ENCODE data around the gene PTPRG. TPM values are rescaled to one million over a fixed set of nuclear protein-coding genes. Genes with fewer than 3 reads are reported as not detected.

PTPRG gene
- polyA plus RNA-seq, 1 donor (not counting 4 experiments of a cell fraction or from before 2014, with no cell fraction given), result 12.1 TPM

- dilution Hi-C loops (cut with MboI; ENCODE audit: extremely low pct_ligation_motif_present, low sequenced_read_pairs), result no loop called here
- Histone ChIP-seq H4K20me1 (ENCODE audit: control insufficient read depth, extremely low read depth, insufficient read depth, low read length) (no peaks in the 10 kb centered on the region), H3K27ac (ENCODE audit: control insufficient read depth, insufficient read depth, low read length) (peak overlapping the region; percentile 47)
Measured at GRCh38 chr3:61687206-61687605, 125.8 kb downstream of the PTPRG start.

GRCh38 chr3:61687663-61688306, 126.4 kb downstream of the PTPRG start:
- no peak for TF ChIP-seq CTCF (optimal IDR thresholded peaks at IDR 0.05 in 1 of 3, IDR thresholded peaks at IDR 0.05 in 1 of 3, conservative IDR thresholded peaks at IDR 0.05 in 1 of 3; ENCODE audit: extremely low read depth in 1 of 3, insufficient read depth in 2 of 3, low read length in 3 of 3)
- TF ChIP-seq EZH2 (IDR thresholded peaks at IDR 0.05; ENCODE audit: low read length), result no peak
- DNase-seq (ENCODE audit: low read depth, low spot score) (no peak), FAIRE-seq (peak; percentile 44)
- Histone ChIP-seq H3K9me1 (ENCODE audit: control insufficient read depth, extremely low read depth, insufficient read depth, low read length) (no peaks in the 10 kb centered on the region), H2AFZ (ENCODE audit: control insufficient read depth, low read length) (no peak overlapping the region), H3K4me1 (ENCODE audit: control insufficient read depth, extremely low read depth, insufficient read depth, low read length) (peaks cover 31% of the 10 kb centered on the region), H3K27ac (ENCODE audit: control insufficient read depth, insufficient read depth, low read length) (no peak overlapping the region), H3K4me2 (ENCODE audit: control insufficient read depth, extremely low read depth, insufficient read depth, low read depth, low read length) (no peak overlapping the region), H3K9me3 (ENCODE audit: control insufficient read depth, low read depth, low read length) (no peaks in the 10 kb centered on the region), H3K79me2 (ENCODE audit: control insufficient read depth, insufficient read depth, low read length) (peaks cover 15% of the 10 kb centered on the region), H3K36me3 (ENCODE audit: control insufficient read depth in 2 of 2, extremely low read depth in 1 of 2, insufficient read depth in 2 of 2, low read length in 2 of 2) (no peaks in the 10 kb centered on the region), H4K20me1 (ENCODE audit: control insufficient read depth, extremely low read depth, insufficient read depth, low read length) (no peaks in the 10 kb centered on the region), H3K9ac (ENCODE audit: control insufficient read depth, extremely low read depth, insufficient read depth, low read length) (no peak overlapping the region), H3K27me3 (ENCODE audit: control insufficient read depth, extremely low read depth, insufficient read depth, low read length) (no peaks in the 10 kb centered on the region), H3K4me3 (ENCODE audit: control insufficient read depth in 2 of 3, extremely low read depth in 1 of 3, insufficient read depth in 2 of 3, low read depth in 1 of 3, low read length in 3 of 3) (no peak overlapping the region)
- dilution Hi-C loops (cut with MboI; ENCODE audit: extremely low pct_ligation_motif_present, low sequenced_read_pairs), result no loop called here

More at GRCh38 chr3:61687206-61687605, 125.8 kb downstream of the PTPRG start:
- Histone ChIP-seq H3K79me2 (ENCODE audit: control insufficient read depth, insufficient read depth, low read length) (peaks cover 15% of the 10 kb centered on the region), H2AFZ (ENCODE audit: control insufficient read depth, low read length) (no peak overlapping the region), H3K36me3 (ENCODE audit: control insufficient read depth in 2 of 2, extremely low read depth in 1 of 2, insufficient read depth in 2 of 2, low read length in 2 of 2) (no peaks in the 10 kb centered on the region), H3K9ac (ENCODE audit: control insufficient read depth, extremely low read depth, insufficient read depth, low read length) (no peak overlapping the region), H3K9me1 (ENCODE audit: control insufficient read depth, extremely low read depth, insufficient read depth, low read length) (no peaks in the 10 kb centered on the region), H3K9me3 (ENCODE audit: control insufficient read depth, low read depth, low read length) (no peaks in the 10 kb centered on the region), H3K4me1 (ENCODE audit: control insufficient read depth, extremely low read depth, insufficient read depth, low read length) (peaks cover 37% of the 10 kb centered on the region), H3K27me3 (ENCODE audit: control insufficient read depth, extremely low read depth, insufficient read depth, low read length) (no peaks in the 10 kb centered on the region), H3K4me3 (ENCODE audit: control insufficient read depth in 2 of 3, extremely low read depth in 1 of 3, insufficient read depth in 2 of 3, low read depth in 1 of 3, low read length in 3 of 3) (no peak overlapping the region), H3K4me2 (ENCODE audit: control insufficient read depth, extremely low read depth, insufficient read depth, low read depth, low read length) (peak overlapping the region; percentile 35)
- TF ChIP-seq EZH2 (IDR thresholded peaks at IDR 0.05; ENCODE audit: low read length), result no peak
- no peak for TF ChIP-seq CTCF (optimal IDR thresholded peaks at IDR 0.05 in 1 of 3, IDR thresholded peaks at IDR 0.05 in 1 of 3, conservative IDR thresholded peaks at IDR 0.05 in 1 of 3; ENCODE audit: extremely low read depth in 1 of 3, insufficient read depth in 2 of 3, low read length in 3 of 3)
- DNase-seq (ENCODE audit: low read depth, low spot score) (no peak), FAIRE-seq (peak; percentile 17)

Data from keratinocyte (primary cell).